Panc1 (cell line): Measurements from ENCODE around the gene SAMD4A.

Experiments used
- SIN3A ChIP-seq: IDR thresholded peaks from 2 replicates; pipeline ENCODE4 v1.6.1; 2012; ENCODE audit warnings: low read depth, mild to moderate bottlenecking, low read length, moderate library complexity, borderline replicate concordance; ENCODE audit not compliant: insufficient read depth
- TF ChIP-seq, protein P1 (sequence below), 2 experiments: IDR thresholded peaks; 2 replicates each; pipeline ENCODE4 v1.6.1; 2011 to 2012; ENCODE audit warnings: low read depth in 2 of 2, control low read depth in 1 of 2, low read length in 1 of 2, mild to moderate bottlenecking in 1 of 2, moderate library complexity in 1 of 2; ENCODE audit not compliant: insufficient read depth in 1 of 2
- TF ChIP-seq, protein P2 (sequence below): fragments of 450-650 bp; IDR thresholded peaks from 2 replicates; pipeline ENCODE4 v1.5.1; 2017; ENCODE audit warnings: mild to moderate bottlenecking

DNA sequence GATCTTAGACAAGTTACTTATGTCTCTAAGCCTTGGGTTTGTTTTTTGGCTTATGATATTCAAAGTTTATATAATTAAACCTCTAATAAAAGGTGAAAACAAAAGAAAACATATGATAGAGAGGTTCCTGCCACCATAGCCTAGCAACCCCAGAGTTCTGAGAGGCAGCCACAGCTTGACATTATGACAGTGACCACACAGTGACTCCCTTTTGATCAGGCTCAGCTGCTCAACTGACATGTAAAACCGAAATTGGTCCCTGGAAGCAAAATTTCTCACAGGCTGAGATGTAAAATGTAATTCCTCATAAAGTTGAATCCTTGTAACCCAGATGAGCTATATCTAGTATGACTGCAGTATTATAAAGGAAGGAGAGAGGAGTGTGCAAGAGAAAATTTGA is 227.2 kb downstream of the SAMD4A start:
- TF ChIP-seq, protein P1, sequence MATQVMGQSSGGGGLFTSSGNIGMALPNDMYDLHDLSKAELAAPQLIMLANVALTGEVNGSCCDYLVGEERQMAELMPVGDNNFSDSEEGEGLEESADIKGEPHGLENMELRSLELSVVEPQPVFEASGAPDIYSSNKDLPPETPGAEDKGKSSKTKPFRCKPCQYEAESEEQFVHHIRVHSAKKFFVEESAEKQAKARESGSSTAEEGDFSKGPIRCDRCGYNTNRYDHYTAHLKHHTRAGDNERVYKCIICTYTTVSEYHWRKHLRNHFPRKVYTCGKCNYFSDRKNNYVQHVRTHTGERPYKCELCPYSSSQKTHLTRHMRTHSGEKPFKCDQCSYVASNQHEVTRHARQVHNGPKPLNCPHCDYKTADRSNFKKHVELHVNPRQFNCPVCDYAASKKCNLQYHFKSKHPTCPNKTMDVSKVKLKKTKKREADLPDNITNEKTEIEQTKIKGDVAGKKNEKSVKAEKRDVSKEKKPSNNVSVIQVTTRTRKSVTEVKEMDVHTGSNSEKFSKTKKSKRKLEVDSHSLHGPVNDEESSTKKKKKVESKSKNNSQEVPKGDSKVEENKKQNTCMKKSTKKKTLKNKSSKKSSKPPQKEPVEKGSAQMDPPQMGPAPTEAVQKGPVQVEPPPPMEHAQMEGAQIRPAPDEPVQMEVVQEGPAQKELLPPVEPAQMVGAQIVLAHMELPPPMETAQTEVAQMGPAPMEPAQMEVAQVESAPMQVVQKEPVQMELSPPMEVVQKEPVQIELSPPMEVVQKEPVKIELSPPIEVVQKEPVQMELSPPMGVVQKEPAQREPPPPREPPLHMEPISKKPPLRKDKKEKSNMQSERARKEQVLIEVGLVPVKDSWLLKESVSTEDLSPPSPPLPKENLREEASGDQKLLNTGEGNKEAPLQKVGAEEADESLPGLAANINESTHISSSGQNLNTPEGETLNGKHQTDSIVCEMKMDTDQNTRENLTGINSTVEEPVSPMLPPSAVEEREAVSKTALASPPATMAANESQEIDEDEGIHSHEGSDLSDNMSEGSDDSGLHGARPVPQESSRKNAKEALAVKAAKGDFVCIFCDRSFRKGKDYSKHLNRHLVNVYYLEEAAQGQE (IDR thresholded peaks at IDR 0.05; ENCODE audit: insufficient read depth in 1 of 2, low read depth in 2 of 2, low read length in 1 of 2) = no peak
- TF ChIP-seq, protein P2, sequence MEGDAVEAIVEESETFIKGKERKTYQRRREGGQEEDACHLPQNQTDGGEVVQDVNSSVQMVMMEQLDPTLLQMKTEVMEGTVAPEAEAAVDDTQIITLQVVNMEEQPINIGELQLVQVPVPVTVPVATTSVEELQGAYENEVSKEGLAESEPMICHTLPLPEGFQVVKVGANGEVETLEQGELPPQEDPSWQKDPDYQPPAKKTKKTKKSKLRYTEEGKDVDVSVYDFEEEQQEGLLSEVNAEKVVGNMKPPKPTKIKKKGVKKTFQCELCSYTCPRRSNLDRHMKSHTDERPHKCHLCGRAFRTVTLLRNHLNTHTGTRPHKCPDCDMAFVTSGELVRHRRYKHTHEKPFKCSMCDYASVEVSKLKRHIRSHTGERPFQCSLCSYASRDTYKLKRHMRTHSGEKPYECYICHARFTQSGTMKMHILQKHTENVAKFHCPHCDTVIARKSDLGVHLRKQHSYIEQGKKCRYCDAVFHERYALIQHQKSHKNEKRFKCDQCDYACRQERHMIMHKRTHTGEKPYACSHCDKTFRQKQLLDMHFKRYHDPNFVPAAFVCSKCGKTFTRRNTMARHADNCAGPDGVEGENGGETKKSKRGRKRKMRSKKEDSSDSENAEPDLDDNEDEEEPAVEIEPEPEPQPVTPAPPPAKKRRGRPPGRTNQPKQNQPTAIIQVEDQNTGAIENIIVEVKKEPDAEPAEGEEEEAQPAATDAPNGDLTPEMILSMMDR = no peak
- no peak for TF ChIP-seq SIN3A
